Esophagus muscularis mucosa (tissue), 4 donors: ENCODE data around the gene STOM. TPM values are rescaled to one million over a fixed set of nuclear protein-coding genes. Genes with fewer than 3 reads are reported as not detected.
A peak's percentile ranks its signal among the peaks of the same experiment; 100 is the strongest.

Source experiments
- DNase-seq: peaks from one replicate; pipeline ENCODE4 v3.0.0-alpha.2; 2017; ENCODE audit errors: extremely low spot score
- H3K27ac ChIP-seq, 4 donors: fragments of 200-600 bp; sonication (generic); replicated peaks in 1 of 4; 1 replicate in 3 of 4; 2 replicates in 1 of 4; pipeline ENCODE4 v1.5.1; 2016 to 2019; ENCODE audit warnings: mild to moderate bottlenecking in 1 of 4
- H3K27me3 ChIP-seq, 4 donors: fragments of 200-600 bp; sonication (generic); one replicate each; pipeline versions ENCODE4 v1.5.1 to v1.6.0; 2016 to 2019
- H3K36me3 ChIP-seq, 4 donors: fragments of 200-600 bp; sonication (generic); one replicate each; pipeline ENCODE4 v1.5.1; 2016 to 2019
- H3K4me1 ChIP-seq, 4 donors: fragments of 200-600 bp; sonication (generic); one replicate each; pipeline ENCODE4 v1.5.1; 2016 to 2019
- H3K4me3 ChIP-seq, 4 donors: fragments of 200-600 bp; sonication (generic); 1 replicate in 2 of 4; 2 replicates in 2 of 4; pipeline ENCODE4 v1.5.1; 2016 to 2019; ENCODE audit warnings: mild to moderate bottlenecking in 4 of 4, moderate library complexity in 1 of 4
- H3K9me3 ChIP-seq, 4 donors: fragments of 200-600 bp; sonication (generic); 1 replicate in 3 of 4; 2 replicates in 1 of 4; pipeline ENCODE4 v1.5.1; 2016 to 2019
- CTCF ChIP-seq, 3 experiments: fragments of 200-600 bp in 2 of 3; fragments of 450-650 bp in 1 of 3; sonication (generic) in 2 of 3; IDR thresholded peaks; one replicate each; pipeline ENCODE4 v1.5.1; 2017 to 2019; ENCODE audit warnings: antibody characterized with exemption in 3 of 3, mild to moderate bottlenecking in 2 of 3, moderate library complexity in 1 of 3
- EP300 ChIP-seq: sonication (generic); formaldehyde crosslinking; IDR thresholded peaks from one replicate; pipeline ENCODE4 v1.6.1; 2017; ENCODE audit warnings: antibody characterized with exemption
- POLR2A ChIP-seq: fragments of 450-650 bp; IDR thresholded peaks from one replicate; pipeline ENCODE4 v1.6.1; 2017; ENCODE audit warnings: antibody characterized with exemption, moderate library complexity, mild to moderate bottlenecking, low read depth
- POLR2AphosphoS5 ChIP-seq, 2 donors: sonication (generic); formaldehyde crosslinking; IDR thresholded peaks; one replicate each; pipeline ENCODE4 v1.6.1; 2017; ENCODE audit warnings: antibody characterized with exemption in 2 of 2
- WGBS: methylation state at CpG from one replicate; pipeline ENCODE4 v1.1.5; 2018; 5-methylcytosine and 5-hydroxymethylcytosine counted together
- intact Hi-C: fragments of 100-400 bp; cut with DNase I; formaldehyde crosslinking; loops from one replicate; pipeline ENCODE4 v1.15.1; 2023
- total RNA-seq, 4 donors: library from RNA; depleted of rRNA; stranded (reverse); fragments of >200 nt; gene quantifications; one replicate each; pipeline versions ENCODE4 v1.1.0 to v1.2.1, GENCODE V29; 2016

STOM gene
- total RNA-seq, 4 donors from 2014 or later: 250 to 554 (median 444) TPM

GRCh38 chr9:121328476-121328875 is 41.6 kb downstream of the STOM start:
- WGBS: 75% methylated on average over 8 of the region's 8 CpGs
- TF ChIP-seq CTCF (IDR thresholded peaks at IDR 0.05) (no peak), EP300 (no peak), POLR2A (no peak), POLR2AphosphoS5 (IDR thresholded peaks at IDR 0.05) (no peak)
- DNase-seq: no peak
- intact Hi-C loops: no loop called here
- Histone ChIP-seq H3K36me3 (peaks cover 90 to 100% (median 96%) of the 10 kb centered on the region in 4 donors), H3K9me3 (no peaks in the 10 kb centered on the region), H3K27me3 (no peaks in the 10 kb centered on the region), H3K27ac (peak overlapping the region; percentile 87 to 99 (median 92)), H3K4me1 (peaks cover 52 to 99% (median 95%) of the 10 kb centered on the region in 4 donors), H3K4me3 (no peak overlapping the region)

- H3K4me1 ChIP-seq: peaks cover 65 to 100% (median 95%) of the 10 kb centered on the region in 4 donors
- no peak for DNase-seq
- intact Hi-C loops: no loop called here
Measured at GRCh38 chr9:121326901-121327613, 43.0 kb downstream of the STOM start.

GRCh38 chr9:121326130-121326838 is 43.8 kb downstream of the STOM start:
- Histone ChIP-seq H3K27me3 (no peaks in the 10 kb centered on the region), H3K9me3 (no peaks in the 10 kb centered on the region), H3K27ac (peak overlapping the region; percentile 87 to 99 (median 92)), H3K4me1 (peaks cover 68 to 100% (median 95%) of the 10 kb centered on the region in 4 donors), H3K36me3 (peaks cover 86 to 100% (median 94%) of the 10 kb centered on the region in 4 donors), H3K4me3 (no peak overlapping the region)
- WGBS: 80% methylated on average over 3 of the region's 19 CpGs
- peak; percentile 97 for DNase-seq
- intact Hi-C loops: no loop called here
- peak; percentile 96 for TF ChIP-seq EP300
- no peak for TF ChIP-seq POLR2A
- TF ChIP-seq CTCF (IDR thresholded peaks at IDR 0.05): no peak
- TF ChIP-seq POLR2AphosphoS5 (IDR thresholded peaks at IDR 0.05): peak in 1 of 2 donors; percentile 95

More at GRCh38 chr9:121326901-121327613, 43.0 kb downstream of the STOM start:
- Histone ChIP-seq H3K27ac (peak overlapping the region; percentile 87 to 99 (median 92)), H3K4me3 (no peak overlapping the region), H3K36me3 (peaks cover 90 to 100% (median 94%) of the 10 kb centered on the region in 4 donors), H3K9me3 (no peaks in the 10 kb centered on the region), H3K27me3 (no peaks in the 10 kb centered on the region)
- 89% methylated on average over 11 of the region's 11 CpGs for WGBS
- TF ChIP-seq POLR2AphosphoS5 (IDR thresholded peaks at IDR 0.05) (no peak), CTCF (IDR thresholded peaks at IDR 0.05) (no peak), POLR2A (no peak), EP300 (no peak)

GRCh38 chr9:121325387-121325786 is 44.7 kb downstream of the STOM start:
- H3K27me3 ChIP-seq: no peaks in the 10 kb centered on the region
- intact Hi-C loops: no loop called here
- WGBS: 80% methylated on average over 7 of the region's 7 CpGs
- peaks cover 84 to 100% (median 94%) of the 10 kb centered on the region in 4 donors for H3K36me3 ChIP-seq
- peak overlapping the region; percentile 87 to 99 (median 92) for H3K27ac ChIP-seq
- no peak for DNase-seq
- TF ChIP-seq EP300 (no peak), CTCF (IDR thresholded peaks at IDR 0.05) (peak in 1 of 3 experiments; percentile 5)
- no peaks in the 10 kb centered on the region for H3K9me3 ChIP-seq
- peaks cover 71 to 100% (median 95%) of the 10 kb centered on the region in 4 donors for H3K4me1 ChIP-seq
- H3K4me3 ChIP-seq: no peak overlapping the region
